HepG2 (cell line): ENCODE data around the gene DMAC1. TPM values are rescaled to one million over a fixed set of nuclear protein-coding genes. Genes with fewer than 3 reads are reported as not detected.

Experiments
- GTF2F1 ChIP-seq: fragments of 150-350 bp; IDR thresholded peaks from 2 replicates; pipeline ENCODE4 v1.6.1; 2014; ENCODE audit warnings: low read length
- SALL2 ChIP-seq: sonication (generic); formaldehyde crosslinking; IDR thresholded peaks from 2 replicates; pipeline ENCODE4 v1.8.1; 2023; ENCODE audit warnings: mild to moderate bottlenecking, missing genetic modification reagents, inconsistent platforms
- STAT6 ChIP-seq: sonication (generic); formaldehyde crosslinking; IDR thresholded peaks from 2 replicates; pipeline ENCODE4 v1.4.0; 2020; ENCODE audit warnings: missing genetic modification reagents, mild to moderate bottlenecking, borderline replicate concordance
- polyA plus RNA-seq, 8 experiments: library from polyadenylated mRNA; depleted of rRNA in 3 of 8; stranded (reverse) in 7 of 8; unstranded in 1 of 8; fragments of >200 nt; fragmentation: Illumina TruSeq in 4 of 8; extraction: Trizol in 4 of 8; gene quantifications; 2 replicates each; pipeline versions ENCODE4 v1.2.1 to v1.2.3, GENCODE V29; 2011 to 2016; ENCODE audit warnings: low read depth in 4 of 8, missing spikeins in 1 of 8, mixed read lengths in 1 of 8; ENCODE audit not compliant: insufficient read depth in 1 of 8
- total RNA-seq, 5 experiments: library from RNA; depleted of rRNA; stranded (reverse); fragments of >200 nt; fragmentation: Illumina TruSeq; extraction: Trizol; gene quantifications; 2 replicates each; pipeline ENCODE4 v1.2.3, GENCODE V29; 2016; ENCODE audit warnings: low read depth in 1 of 5
- TF ChIP-seq, protein P1 (sequence below): sonication (generic); formaldehyde crosslinking; IDR thresholded peaks from 2 replicates; pipeline ENCODE4 v1.4.0; 2020; ENCODE audit warnings: missing genetic modification reagents
- TF ChIP-seq, protein P2 (sequence below): sonication (generic); formaldehyde crosslinking; IDR thresholded peaks from 2 replicates; pipeline ENCODE4 v1.8.1; 2023; ENCODE audit warnings: mild to moderate bottlenecking, moderate library complexity, missing genetic modification reagents
- TF ChIP-seq, protein P3 (sequence below): IDR thresholded peaks from 2 replicates; pipeline ENCODE4 v1.6.1; 2016; ENCODE audit warnings: low read depth, missing genetic modification reagents, missing compliant biosample characterization
- TF ChIP-seq, protein P4 (sequence below): sonication (generic); formaldehyde crosslinking; IDR thresholded peaks from 2 replicates; pipeline ENCODE4 v1.8.1; 2023; ENCODE audit warnings: mild to moderate bottlenecking, missing genetic modification reagents
- TF ChIP-seq, protein P5 (sequence below): sonication (generic); formaldehyde crosslinking; IDR thresholded peaks from 2 replicates; pipeline ENCODE4 v1.5.1; 2020; ENCODE audit warnings: missing genetic modification reagents, mild to moderate bottlenecking, borderline replicate concordance

DMAC1 gene
- total and polyA plus RNA-seq, 2 of the 13 experiments (the other 11 are each of a cell fraction or from before 2014, with no cell fraction given), result 44.3 to 72.9 TPM

DNA sequence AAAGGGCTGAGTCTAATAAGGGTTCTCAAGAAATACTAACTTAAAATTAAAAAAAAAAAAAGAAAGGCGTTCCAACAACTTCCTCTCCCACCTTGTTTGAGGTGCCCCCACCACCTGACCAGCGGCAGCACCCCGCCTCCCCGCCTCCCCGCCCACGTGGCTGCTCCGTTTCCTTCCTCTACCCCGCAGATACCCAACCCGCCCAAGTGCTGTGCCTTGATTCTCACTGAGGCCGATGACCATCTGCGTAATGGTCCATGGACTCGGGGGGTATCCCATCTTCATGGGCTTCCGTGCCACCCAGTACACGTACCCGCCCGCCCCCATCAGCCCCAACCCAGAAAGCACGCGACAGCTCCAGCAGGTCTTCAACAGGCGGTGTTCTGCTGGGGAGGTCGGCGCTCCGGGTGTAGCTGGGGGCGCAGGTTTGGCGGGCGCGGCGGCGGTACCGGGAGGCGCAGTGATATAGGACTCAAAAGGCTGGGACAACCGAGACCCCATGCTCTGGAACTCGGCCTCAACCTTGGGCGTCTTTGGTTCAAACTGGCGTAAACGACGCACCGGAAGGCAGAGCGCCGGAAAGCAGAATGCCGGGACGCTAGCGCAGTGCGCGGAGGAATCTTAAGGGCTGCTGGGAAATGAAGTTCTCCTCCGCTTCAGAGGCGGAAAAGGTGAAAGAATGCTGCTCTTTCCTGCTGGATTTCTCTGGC lies at the start of gene DMAC1 (continued):
- TF ChIP-seq, protein P1, sequence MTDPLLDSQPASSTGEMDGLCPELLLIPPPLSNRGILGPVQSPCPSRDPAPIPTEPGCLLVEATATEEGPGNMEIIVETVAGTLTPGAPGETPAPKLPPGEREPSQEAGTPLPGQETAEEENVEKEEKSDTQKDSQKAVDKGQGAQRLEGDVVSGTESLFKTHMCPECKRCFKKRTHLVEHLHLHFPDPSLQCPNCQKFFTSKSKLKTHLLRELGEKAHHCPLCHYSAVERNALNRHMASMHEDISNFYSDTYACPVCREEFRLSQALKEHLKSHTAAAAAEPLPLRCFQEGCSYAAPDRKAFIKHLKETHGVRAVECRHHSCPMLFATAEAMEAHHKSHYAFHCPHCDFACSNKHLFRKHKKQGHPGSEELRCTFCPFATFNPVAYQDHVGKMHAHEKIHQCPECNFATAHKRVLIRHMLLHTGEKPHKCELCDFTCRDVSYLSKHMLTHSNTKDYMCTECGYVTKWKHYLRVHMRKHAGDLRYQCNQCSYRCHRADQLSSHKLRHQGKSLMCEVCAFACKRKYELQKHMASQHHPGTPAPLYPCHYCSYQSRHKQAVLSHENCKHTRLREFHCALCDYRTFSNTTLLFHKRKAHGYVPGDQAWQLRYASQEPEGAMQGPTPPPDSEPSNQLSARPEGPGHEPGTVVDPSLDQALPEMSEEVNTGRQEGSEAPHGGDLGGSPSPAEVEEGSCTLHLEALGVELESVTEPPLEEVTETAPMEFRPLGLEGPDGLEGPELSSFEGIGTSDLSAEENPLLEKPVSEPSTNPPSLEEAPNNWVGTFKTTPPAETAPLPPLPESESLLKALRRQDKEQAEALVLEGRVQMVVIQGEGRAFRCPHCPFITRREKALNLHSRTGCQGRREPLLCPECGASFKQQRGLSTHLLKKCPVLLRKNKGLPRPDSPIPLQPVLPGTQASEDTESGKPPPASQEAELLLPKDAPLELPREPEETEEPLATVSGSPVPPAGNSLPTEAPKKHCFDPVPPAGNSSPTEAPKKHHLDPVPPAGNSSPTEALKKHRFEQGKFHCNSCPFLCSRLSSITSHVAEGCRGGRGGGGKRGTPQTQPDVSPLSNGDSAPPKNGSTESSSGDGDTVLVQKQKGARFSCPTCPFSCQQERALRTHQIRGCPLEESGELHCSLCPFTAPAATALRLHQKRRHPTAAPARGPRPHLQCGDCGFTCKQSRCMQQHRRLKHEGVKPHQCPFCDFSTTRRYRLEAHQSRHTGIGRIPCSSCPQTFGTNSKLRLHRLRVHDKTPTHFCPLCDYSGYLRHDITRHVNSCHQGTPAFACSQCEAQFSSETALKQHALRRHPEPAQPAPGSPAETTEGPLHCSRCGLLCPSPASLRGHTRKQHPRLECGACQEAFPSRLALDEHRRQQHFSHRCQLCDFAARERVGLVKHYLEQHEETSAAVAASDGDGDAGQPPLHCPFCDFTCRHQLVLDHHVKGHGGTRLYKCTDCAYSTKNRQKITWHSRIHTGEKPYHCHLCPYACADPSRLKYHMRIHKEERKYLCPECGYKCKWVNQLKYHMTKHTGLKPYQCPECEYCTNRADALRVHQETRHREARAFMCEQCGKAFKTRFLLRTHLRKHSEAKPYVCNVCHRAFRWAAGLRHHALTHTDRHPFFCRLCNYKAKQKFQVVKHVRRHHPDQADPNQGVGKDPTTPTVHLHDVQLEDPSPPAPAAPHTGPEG, result no peak
- TF ChIP-seq, protein P2, sequence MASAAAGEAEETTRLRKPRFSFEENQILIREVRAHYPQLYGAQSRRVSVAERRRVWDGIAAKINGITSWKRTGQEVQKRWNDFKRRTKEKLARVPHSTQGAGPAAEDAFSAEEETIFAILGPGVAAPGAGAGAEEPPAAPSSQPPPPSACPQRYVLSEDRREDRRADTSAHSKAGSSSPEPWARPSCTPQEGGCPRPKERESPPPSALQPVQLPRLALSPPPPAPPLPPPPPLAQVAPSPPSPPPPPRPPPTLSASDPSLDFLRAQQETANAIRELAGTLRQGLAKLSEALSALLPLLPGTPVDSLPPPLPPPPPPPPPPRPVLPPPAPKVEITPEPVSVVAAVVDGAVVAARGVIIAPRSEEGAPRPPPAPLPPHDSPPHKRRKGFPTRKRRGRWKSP, result peak; percentile 86
- no peak for TF ChIP-seq SALL2 (CRISPR knock-in tag)
- TF ChIP-seq, protein P3, sequence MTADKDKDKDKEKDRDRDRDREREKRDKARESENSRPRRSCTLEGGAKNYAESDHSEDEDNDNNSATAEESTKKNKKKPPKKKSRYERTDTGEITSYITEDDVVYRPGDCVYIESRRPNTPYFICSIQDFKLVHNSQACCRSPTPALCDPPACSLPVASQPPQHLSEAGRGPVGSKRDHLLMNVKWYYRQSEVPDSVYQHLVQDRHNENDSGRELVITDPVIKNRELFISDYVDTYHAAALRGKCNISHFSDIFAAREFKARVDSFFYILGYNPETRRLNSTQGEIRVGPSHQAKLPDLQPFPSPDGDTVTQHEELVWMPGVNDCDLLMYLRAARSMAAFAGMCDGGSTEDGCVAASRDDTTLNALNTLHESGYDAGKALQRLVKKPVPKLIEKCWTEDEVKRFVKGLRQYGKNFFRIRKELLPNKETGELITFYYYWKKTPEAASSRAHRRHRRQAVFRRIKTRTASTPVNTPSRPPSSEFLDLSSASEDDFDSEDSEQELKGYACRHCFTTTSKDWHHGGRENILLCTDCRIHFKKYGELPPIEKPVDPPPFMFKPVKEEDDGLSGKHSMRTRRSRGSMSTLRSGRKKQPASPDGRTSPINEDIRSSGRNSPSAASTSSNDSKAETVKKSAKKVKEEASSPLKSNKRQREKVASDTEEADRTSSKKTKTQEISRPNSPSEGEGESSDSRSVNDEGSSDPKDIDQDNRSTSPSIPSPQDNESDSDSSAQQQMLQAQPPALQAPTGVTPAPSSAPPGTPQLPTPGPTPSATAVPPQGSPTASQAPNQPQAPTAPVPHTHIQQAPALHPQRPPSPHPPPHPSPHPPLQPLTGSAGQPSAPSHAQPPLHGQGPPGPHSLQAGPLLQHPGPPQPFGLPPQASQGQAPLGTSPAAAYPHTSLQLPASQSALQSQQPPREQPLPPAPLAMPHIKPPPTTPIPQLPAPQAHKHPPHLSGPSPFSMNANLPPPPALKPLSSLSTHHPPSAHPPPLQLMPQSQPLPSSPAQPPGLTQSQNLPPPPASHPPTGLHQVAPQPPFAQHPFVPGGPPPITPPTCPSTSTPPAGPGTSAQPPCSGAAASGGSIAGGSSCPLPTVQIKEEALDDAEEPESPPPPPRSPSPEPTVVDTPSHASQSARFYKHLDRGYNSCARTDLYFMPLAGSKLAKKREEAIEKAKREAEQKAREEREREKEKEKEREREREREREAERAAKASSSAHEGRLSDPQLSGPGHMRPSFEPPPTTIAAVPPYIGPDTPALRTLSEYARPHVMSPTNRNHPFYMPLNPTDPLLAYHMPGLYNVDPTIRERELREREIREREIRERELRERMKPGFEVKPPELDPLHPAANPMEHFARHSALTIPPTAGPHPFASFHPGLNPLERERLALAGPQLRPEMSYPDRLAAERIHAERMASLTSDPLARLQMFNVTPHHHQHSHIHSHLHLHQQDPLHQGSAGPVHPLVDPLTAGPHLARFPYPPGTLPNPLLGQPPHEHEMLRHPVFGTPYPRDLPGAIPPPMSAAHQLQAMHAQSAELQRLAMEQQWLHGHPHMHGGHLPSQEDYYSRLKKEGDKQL (CRISPR knock-in tag), result no peak
- TF ChIP-seq, protein P4, sequence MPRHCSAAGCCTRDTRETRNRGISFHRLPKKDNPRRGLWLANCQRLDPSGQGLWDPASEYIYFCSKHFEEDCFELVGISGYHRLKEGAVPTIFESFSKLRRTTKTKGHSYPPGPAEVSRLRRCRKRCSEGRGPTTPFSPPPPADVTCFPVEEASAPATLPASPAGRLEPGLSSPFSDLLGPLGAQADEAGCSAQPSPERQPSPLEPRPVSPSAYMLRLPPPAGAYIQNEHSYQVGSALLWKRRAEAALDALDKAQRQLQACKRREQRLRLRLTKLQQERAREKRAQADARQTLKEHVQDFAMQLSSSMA (CRISPR knock-in tag), result no peak
- no peak for TF ChIP-seq STAT6
- TF ChIP-seq GTF2F1, result no peak
- TF ChIP-seq, protein P5, sequence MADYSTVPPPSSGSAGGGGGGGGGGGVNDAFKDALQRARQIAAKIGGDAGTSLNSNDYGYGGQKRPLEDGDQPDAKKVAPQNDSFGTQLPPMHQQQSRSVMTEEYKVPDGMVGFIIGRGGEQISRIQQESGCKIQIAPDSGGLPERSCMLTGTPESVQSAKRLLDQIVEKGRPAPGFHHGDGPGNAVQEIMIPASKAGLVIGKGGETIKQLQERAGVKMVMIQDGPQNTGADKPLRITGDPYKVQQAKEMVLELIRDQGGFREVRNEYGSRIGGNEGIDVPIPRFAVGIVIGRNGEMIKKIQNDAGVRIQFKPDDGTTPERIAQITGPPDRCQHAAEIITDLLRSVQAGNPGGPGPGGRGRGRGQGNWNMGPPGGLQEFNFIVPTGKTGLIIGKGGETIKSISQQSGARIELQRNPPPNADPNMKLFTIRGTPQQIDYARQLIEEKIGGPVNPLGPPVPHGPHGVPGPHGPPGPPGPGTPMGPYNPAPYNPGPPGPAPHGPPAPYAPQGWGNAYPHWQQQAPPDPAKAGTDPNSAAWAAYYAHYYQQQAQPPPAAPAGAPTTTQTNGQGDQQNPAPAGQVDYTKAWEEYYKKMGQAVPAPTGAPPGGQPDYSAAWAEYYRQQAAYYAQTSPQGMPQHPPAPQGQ (CRISPR knock-in tag), result no peak
